ENCODE data around the gene KLHL17. TPM values are rescaled to one million over a fixed set of nuclear protein-coding genes. Genes with fewer than 3 reads are reported as not detected.
"Not testable (repeated sequence)": the region's sequence is repeated elsewhere in the genome, so short reads cannot be mapped to it uniquely, and the experiment has no call there.

The KLHL17 gene
- total and polyA plus RNA-seq, 9 of the 15 experiments (the other 6 are each of a cell fraction or from before 2014, with no cell fraction given): 0.14 to 84.8 (median 13.0) TPM

GRCh38 chr1:1012736-1013104 is 52.3 kb downstream of the KLHL17 start:
- H3K79me2 ChIP-seq (ENCODE audit: control insufficient read depth, insufficient read depth, low read length); DNase-seq (ENCODE audit: extremely low read depth in 1 of 4, low spot score in 3 of 4); BruUV-seq (replicated peaks); H3K36me3 ChIP-seq (ENCODE audit: control insufficient read depth, insufficient read depth, low read length); H3K9me1 ChIP-seq (ENCODE audit: control insufficient read depth, insufficient read depth, low read length); H3K9me3 ChIP-seq (replicated peaks; ENCODE audit: control insufficient read depth, insufficient read depth, low read depth, low read length); FAIRE-seq; in situ Hi-C loops (cut with MboI); intact Hi-C loops (cut with micrococcal nuclease); H3K27me3 ChIP-seq (ENCODE audit: control insufficient read depth in 2 of 2, insufficient read depth in 2 of 2, low read length in 2 of 2); H4K20me1 ChIP-seq (replicated peaks; ENCODE audit: control insufficient read depth, insufficient read depth, low read length); CTCF ChIA-PET (ENCODE audit: low intra/inter-chr PET ratio); TF ChIP-seq NR2C2 (CRISPR knock-in tag; IDR thresholded peaks at IDR 0.05): not testable (repeated sequence)
- Histone ChIP-seq H3K27ac (ENCODE audit: extremely low read depth, low read depth, low read length) (peak overlapping the region; percentile 83), H3K9ac (ENCODE audit: insufficient read depth in 1 of 2, low read depth in 2 of 2, low read length in 2 of 2) (peak overlapping the region; percentile 70 to 95; a peak in 3 of 4 replicates), H3K4me2 (ENCODE audit: insufficient read depth, low read length) (peak overlapping the region; percentile 96), H3K4me3 (peak overlapping the region; percentile 50), H2AFZ (ENCODE audit: low read depth, low read length) (peak overlapping the region; percentile 96), H3K4me1 (replicated peaks in 1 of 2; ENCODE audit: control insufficient read depth in 2 of 2, insufficient read depth in 2 of 2, low read length in 2 of 2) (peaks cover 12 to 27% of the 10 kb centered on the region in 2 experiments)
- POLR2A ChIA-PET: interaction anchor here (1.0 to 2.3 kb wide), 5 partner anchors 8 to 50 kb away, joined by 4 to 16 read pairs (median 4); no protein-coding TSS in a partner anchor
- ATAC-seq: peak; percentile 17
- WGBS (ENCODE audit: insufficient coverage, low coverage, missing lambda C conversion rate): 35% methylated on average over 13 of the region's 13 CpGs
- TF ChIP-seq MTA2 (IDR thresholded peaks at IDR 0.05; ENCODE audit: low read depth) (peak; percentile 3; the same call in 1 of the 2 replicates), FOSL1 (tag; conservative IDR thresholded peaks at IDR 0.05) (peak; percentile 31), KAT7 (CRISPR knock-in tag; IDR thresholded peaks at IDR 0.05; ENCODE audit: borderline replicate concordance) (0 out of 2 replicates have a peak, but pooled peaks have one; percentile 29), SMAD3 (CRISPR knock-in tag; conservative IDR thresholded peaks at IDR 0.05) (0 out of 2 replicates have a peak, but pooled peaks have one; percentile 42), ZNF586 (CRISPR knock-in tag; conservative IDR thresholded peaks at IDR 0.05) (0 out of 2 replicates have a peak, but pooled peaks have one; percentile 14), MTA1 (IDR thresholded peaks at IDR 0.05; ENCODE audit: borderline replicate concordance) (0 out of 2 replicates have a peak, but pooled peaks have one; percentile 29), NR2C2 (tag; IDR thresholded peaks at IDR 0.05) (0 out of 2 replicates have a peak, but pooled peaks have one; percentile 11)
